ENCODE measurements around the gene CDKN1A. TPM values are rescaled to one million over a fixed set of nuclear protein-coding genes. Genes with fewer than 3 reads are reported as not detected.
A peak's percentile ranks its signal among the peaks of the same experiment; 100 is the strongest.

Gene CDKN1A
- polyA plus RNA-seq, 3 donors: 117 to 1,223 (median 144) TPM

DNA sequence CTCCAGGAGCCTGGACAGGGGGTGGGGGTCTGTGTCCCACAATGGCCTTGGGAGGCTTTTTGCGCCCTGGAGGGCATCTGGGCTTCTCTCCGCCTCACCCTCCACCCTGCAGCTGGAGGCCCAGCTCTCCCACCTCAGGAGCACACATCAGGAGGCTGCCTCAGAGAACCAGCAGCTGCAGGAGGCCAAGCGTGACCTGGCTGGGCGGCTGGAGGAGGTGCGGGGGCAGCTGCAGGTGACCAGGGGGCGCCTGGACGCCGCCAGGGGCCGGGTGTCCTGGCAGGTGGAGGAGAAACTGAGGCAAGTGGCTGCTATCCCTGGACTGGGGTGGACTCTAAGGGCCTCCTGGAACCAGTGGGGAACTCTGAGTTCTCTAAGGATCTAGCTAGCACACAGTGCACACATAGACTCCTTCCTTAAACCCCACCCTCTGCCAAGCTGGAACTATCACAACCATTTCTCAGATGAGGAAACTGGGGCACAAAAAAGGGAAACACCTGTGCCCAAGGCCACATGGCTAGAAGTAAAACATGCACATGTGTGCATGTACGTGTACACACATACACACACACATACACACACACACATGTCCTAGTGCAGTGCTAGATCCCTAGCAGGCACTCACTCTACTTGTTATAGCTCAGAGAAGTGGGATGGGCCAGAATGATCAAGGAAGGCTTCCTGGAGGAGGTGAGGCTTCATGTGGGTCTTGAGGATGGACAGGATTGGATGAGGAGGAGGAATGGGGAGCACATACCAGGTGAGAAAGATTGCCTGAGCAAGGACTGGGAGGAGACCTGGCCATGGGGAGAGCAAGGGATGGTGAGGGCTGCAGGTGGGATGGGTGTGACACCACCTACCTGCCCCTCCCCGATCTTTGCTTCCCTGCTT lies 42.0 kb downstream of the CDKN1A start:
- Mint-ChIP-seq H3K27ac (peak overlapping the region in 3 of 7 donors; percentile 2 to 56 (median 46)), H3K4me3 (no peak overlapping the region), H3K4me1 (peaks cover 2% of the 10 kb centered on the region), H3K27me3 (ENCODE audit: low read depth in 3 of 3) (no peaks in the 10 kb centered on the region), H3K9me3 (no peaks in the 10 kb centered on the region), H3K36me3 (peaks cover 50 to 87% of the 10 kb centered on the region in 2 donors)
- H4K20me1 ChIP-seq (ENCODE audit: insufficient read depth, low read length): no peaks in the 10 kb centered on the region
- WGBS (ENCODE audit: insufficient coverage): 100% methylated on average over 10 of the region's 11 CpGs
- H3K4me1 ChIP-seq (ENCODE audit: control insufficient read depth in 1 of 2, insufficient read depth in 2 of 2, low read length in 2 of 2): peaks cover 0 to 4% of the 10 kb centered on the region in 2 donors
- no peak overlapping the region for H2AFZ ChIP-seq (ENCODE audit: insufficient read depth, low read depth, low read length, poor library complexity, severe bottlenecking)
- intact Hi-C loops (cut with micrococcal nuclease): no loop called here
- H3K27me3 ChIP-seq (ENCODE audit: control insufficient read depth in 2 of 2, insufficient read depth in 2 of 2, low read length in 2 of 2): no peaks in the 10 kb centered on the region
- no peak overlapping the region for H3K4me2 ChIP-seq (replicated peaks; ENCODE audit: extremely low read depth, low read length, poor library complexity, severe bottlenecking)
- no peak overlapping the region for H3K9ac ChIP-seq (ENCODE audit: insufficient read depth, low read length, poor library complexity, severe bottlenecking)
- no peak for DNase-seq
- TF ChIP-seq, protein P1, sequence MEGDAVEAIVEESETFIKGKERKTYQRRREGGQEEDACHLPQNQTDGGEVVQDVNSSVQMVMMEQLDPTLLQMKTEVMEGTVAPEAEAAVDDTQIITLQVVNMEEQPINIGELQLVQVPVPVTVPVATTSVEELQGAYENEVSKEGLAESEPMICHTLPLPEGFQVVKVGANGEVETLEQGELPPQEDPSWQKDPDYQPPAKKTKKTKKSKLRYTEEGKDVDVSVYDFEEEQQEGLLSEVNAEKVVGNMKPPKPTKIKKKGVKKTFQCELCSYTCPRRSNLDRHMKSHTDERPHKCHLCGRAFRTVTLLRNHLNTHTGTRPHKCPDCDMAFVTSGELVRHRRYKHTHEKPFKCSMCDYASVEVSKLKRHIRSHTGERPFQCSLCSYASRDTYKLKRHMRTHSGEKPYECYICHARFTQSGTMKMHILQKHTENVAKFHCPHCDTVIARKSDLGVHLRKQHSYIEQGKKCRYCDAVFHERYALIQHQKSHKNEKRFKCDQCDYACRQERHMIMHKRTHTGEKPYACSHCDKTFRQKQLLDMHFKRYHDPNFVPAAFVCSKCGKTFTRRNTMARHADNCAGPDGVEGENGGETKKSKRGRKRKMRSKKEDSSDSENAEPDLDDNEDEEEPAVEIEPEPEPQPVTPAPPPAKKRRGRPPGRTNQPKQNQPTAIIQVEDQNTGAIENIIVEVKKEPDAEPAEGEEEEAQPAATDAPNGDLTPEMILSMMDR (IDR thresholded peaks at IDR 0.05): no peak
- H3K27ac ChIP-seq (ENCODE audit: low read depth in 1 of 2, low read length in 2 of 2): peak overlapping the region in 1 of 2 donors; percentile 26
- H3K36me3 ChIP-seq (replicated peaks in 1 of 2; ENCODE audit: control insufficient read depth in 1 of 2, insufficient read depth in 2 of 2, low read length in 2 of 2): peaks cover 71 to 87% of the 10 kb centered on the region in 2 donors
- H3K4me3 ChIP-seq (replicated peaks in 1 of 3; ENCODE audit: low read depth in 2 of 3, low read length in 3 of 3): no peak overlapping the region
- no peaks in the 10 kb centered on the region for H3K9me3 ChIP-seq (replicated peaks in 1 of 2; ENCODE audit: control insufficient read depth in 1 of 2, insufficient read depth in 1 of 2, low read length in 2 of 2)
- H3K79me2 ChIP-seq (ENCODE audit: insufficient read depth, low read length): peaks cover 8% of the 10 kb centered on the region

DNA sequence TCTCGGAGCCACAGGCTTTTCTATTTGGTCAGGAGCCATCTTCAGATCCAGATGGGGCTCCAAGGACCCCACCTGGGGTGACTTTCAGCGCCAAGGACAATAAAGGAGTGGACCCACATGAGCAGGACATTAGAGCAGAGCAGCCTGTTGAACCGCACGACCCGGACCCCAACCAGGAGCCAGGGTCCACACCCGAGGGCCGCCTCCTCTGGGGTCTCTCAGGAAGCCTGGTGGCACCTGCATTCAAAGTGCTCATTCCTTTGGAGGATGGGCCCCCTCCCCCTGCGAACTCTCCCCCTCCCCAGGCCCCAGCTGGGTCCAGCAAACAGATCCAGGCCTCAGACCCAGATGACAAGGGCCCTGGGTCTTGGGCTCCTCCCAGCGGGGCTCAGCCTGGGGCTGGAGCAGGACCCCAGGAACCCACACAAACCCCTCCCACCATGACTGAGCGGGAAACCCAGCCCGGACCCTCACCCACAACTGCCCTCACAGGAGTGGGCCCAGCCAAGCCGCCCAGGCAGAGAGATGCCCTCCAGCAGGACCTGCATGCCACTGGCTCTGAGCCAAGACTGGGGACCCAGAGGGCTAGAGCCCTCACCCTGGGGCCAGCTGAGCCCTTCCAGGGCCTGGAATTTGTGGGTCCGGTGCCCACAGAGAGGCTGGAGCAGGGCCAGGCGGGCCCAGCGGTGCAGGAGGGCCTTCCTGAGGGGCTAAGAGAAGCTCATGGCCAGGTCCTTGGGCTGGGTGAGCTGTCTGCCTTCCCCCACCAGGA lies 43.0 kb downstream of the CDKN1A start:
- DNase-seq: no peak
- H3K4me1 ChIP-seq (ENCODE audit: control insufficient read depth in 1 of 2, insufficient read depth in 2 of 2, low read length in 2 of 2): peaks cover 0 to 5% of the 10 kb centered on the region in 2 donors
- Mint-ChIP-seq H3K27me3 (ENCODE audit: low read depth in 3 of 3) (no peaks in the 10 kb centered on the region), H3K9me3 (no peaks in the 10 kb centered on the region), H3K27ac (peak overlapping the region in 3 of 7 donors; percentile 41 to 69 (median 65)), H3K36me3 (peaks cover 53 to 87% of the 10 kb centered on the region in 2 donors), H3K4me1 (peaks cover 9% of the 10 kb centered on the region), H3K4me3 (no peak overlapping the region)
- H3K4me3 ChIP-seq (replicated peaks in 1 of 3; ENCODE audit: low read depth in 2 of 3, low read length in 3 of 3): no peak overlapping the region
- peak overlapping the region in 1 of 2 donors; percentile 52 for H3K27ac ChIP-seq (ENCODE audit: low read depth in 1 of 2, low read length in 2 of 2)
- no peak overlapping the region for H3K4me2 ChIP-seq (replicated peaks; ENCODE audit: extremely low read depth, low read length, poor library complexity, severe bottlenecking)
- H3K36me3 ChIP-seq (replicated peaks in 1 of 2; ENCODE audit: control insufficient read depth in 1 of 2, insufficient read depth in 2 of 2, low read length in 2 of 2): peaks cover 69 to 86% of the 10 kb centered on the region in 2 donors
- H3K9ac ChIP-seq (ENCODE audit: insufficient read depth, low read length, poor library complexity, severe bottlenecking): no peak overlapping the region
- H3K27me3 ChIP-seq (ENCODE audit: control insufficient read depth in 2 of 2, insufficient read depth in 2 of 2, low read length in 2 of 2): no peaks in the 10 kb centered on the region
- intact Hi-C loops (cut with micrococcal nuclease): no loop called here
- peaks cover 14% of the 10 kb centered on the region for H3K79me2 ChIP-seq (ENCODE audit: insufficient read depth, low read length)
- H2AFZ ChIP-seq (ENCODE audit: insufficient read depth, low read depth, low read length, poor library complexity, severe bottlenecking): no peak overlapping the region
- 94% methylated on average over 15 of the region's 15 CpGs for WGBS (ENCODE audit: insufficient coverage)
- no peaks in the 10 kb centered on the region for H3K9me3 ChIP-seq (replicated peaks in 1 of 2; ENCODE audit: control insufficient read depth in 1 of 2, insufficient read depth in 1 of 2, low read length in 2 of 2)
- TF ChIP-seq, protein P1 (IDR thresholded peaks at IDR 0.05): no peak
- H4K20me1 ChIP-seq (ENCODE audit: insufficient read depth, low read length): no peaks in the 10 kb centered on the region

All from CD14-positive monocyte (primary cell).